ENCODE data around the gene CCL22.
"Not testable (repeated sequence)": the region's sequence is repeated elsewhere in the genome, so short reads cannot be mapped to it uniquely, and the experiment has no call there.

Gene CCL22

DNA sequence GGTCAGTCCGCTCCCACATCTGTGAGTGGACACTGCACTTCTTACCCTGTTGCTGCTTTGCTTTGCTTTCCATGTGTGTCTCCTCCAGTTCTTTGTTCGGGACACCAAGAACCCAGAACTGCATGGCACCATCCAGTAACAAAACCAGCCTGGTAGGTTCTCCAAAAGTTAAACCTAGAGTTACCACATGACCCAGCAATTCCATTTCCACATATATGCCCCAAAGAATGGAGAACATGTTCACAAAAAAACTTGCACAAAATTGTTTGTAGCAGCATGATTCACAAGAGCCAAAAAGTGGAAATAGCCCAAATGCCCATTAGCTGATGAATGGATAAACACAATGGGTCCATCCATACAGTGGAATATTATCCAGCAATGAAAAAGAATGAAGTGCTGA is 10.3 kb upstream of the CCL22 start:
- DNase-seq = no peak

DNA sequence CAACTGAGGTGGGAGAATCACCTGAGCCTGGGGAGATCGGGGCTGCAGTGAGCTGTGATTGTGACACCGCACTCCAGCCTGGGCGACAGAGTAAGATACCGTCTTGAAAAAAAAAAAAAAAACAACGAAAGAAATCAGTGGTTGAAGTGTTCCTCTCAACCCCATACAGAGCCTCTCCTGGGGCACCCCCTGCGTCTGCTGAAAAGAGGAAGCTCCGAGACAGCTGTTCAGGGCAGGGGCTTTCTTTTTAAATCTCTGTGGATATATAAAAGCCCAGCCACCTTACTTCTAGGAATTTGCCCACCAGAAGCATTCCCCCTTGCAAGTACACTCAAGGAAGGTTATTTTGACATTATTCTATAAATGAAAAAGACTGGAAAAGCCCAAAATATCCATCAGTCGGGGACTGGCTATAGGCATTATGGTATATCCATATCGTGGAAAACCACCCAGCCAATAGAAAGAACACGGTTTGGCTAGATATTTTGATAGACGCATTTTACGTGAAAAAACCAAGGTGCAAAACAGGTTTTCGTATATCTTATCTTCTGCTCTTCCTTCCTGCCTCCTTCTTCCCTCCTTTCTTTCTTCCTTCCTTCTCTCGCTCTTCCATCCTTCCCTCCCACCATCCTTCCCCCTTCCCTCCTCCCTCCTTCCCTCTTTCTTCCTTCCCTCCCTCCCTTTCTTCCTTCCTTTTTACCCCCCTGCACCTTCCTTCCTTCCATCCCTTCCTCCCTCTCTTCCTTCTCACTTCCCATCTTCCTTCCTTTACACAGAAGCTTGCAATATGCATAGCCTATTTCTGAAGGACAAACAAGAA is 9.2 kb upstream of the CCL22 start:
- DNase-seq = no peak

DNA sequence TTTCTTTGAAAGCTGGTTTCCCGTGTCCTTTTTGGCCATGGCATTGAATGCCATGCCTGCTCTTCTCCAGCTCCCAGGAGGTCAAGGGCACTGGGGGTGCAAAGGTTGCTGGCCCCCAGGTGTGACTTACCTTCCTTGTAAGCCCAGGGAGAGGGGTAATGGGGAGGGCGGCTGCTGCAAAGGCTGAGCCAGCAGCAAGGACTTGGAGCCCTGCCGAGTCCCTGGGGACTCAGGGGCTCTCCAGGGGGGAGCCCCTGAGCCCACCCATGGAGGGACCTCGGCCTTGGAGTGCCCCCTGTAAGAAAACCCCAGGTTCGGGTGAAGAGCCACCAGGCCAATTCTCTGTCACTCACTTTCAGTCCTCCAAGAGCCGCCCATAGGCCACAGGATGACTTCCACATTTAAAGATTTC is 5.9 kb upstream of the CCL22 start:
- no peak for DNase-seq

- DNase-seq = no peak
These were observed 4.3 kb upstream of the CCL22 start for GRCh38 chr16:57354311-57354710.

- no peak for DNase-seq
These were observed 2.6 kb upstream of the CCL22 start for GRCh38 chr16:57355898-57356414.

- DNase-seq = no peak
These were observed 2.0 kb upstream of the CCL22 start for GRCh38 chr16:57356547-57356946.

- no peak for DNase-seq
These were observed 1.1 kb upstream of the CCL22 start for GRCh38 chr16:57357330-57358085.

GRCh38 chr16:57358086-57358420 is 530 bp upstream of the CCL22 start:
- no peak for DNase-seq

GRCh38 chr16:57360321-57360935 is 1.8 kb downstream of the CCL22 start:
- DNase-seq = no peak

DNA sequence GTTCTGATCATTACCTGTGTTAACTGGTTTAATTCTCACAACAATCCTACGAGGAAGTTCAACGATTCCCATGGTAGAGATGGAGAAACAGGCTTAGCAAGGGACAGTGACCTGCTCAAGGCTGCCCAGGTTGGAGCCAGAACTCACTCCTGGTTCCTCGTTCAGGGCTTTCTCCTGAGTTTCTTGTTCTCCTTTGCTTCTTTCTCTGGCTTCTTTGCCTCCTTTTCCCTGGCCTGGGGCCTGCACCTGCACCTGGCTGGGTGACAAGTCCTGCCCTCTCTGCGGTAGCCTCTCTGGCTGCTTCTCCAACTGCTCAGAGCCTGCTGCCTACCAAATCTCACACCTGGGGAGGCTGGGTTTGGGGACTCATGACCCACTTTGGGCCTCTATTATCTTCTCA is 2.8 kb downstream of the CCL22 start:
- DNase-seq = no peak

- no peak for DNase-seq
These were observed 5.6 kb downstream of the CCL22 start for GRCh38 chr16:57364143-57364542.

GRCh38 chr16:57366544-57367040 is 8.0 kb downstream of the CCL22 start:
- no peak for DNase-seq

GRCh38 chr16:57367116-57367752 is 8.7 kb downstream of the CCL22 start:
- no peak for DNase-seq

GRCh38 chr16:57371494-57372371 is 13.2 kb downstream of the CCL22 start:
- DNase-seq = no peak

DNA sequence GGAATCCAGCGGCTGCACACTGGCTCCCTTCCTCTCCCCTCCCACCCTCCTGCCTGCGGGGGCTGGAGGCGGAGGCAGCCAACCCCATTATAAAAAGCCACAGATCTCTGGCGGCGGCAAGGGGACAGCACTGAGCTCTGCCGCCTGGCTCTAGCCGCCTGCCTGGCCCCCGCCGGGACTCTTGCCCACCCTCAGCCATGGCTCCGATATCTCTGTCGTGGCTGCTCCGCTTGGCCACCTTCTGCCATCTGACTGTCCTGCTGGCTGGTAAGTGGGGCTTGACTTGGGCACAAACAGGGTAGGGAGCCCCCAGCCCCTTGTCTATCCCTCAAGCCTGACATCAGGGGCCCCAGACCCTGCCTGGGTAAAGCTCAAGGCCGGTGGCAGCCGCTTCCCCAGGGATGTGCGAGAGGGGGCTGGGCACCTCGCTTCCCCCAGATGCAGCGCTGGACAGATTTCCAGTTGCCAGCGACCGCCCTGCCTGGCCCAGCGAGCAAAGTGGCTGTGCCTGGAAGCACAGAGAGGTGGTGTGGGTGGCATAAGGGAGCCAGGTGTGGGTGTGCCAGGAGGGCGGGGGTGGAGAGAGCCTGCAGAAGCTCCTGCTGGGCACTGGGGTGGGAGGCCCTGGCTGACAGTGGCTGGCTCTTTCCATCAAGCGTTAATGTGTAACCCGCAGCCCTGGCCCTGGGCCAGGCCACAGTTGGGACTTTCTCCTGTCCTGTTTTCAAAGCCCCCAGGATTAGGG is 14.0 kb downstream of the CCL22 start, which contains the start of gene CX3CL1:
Gene CX3CL1 (plus strand): TSS at position 119 of the 745 bp plus-strand sequence. CDS start 79 bp downstream, at position 198.
- DNase-seq = no peak

DNA sequence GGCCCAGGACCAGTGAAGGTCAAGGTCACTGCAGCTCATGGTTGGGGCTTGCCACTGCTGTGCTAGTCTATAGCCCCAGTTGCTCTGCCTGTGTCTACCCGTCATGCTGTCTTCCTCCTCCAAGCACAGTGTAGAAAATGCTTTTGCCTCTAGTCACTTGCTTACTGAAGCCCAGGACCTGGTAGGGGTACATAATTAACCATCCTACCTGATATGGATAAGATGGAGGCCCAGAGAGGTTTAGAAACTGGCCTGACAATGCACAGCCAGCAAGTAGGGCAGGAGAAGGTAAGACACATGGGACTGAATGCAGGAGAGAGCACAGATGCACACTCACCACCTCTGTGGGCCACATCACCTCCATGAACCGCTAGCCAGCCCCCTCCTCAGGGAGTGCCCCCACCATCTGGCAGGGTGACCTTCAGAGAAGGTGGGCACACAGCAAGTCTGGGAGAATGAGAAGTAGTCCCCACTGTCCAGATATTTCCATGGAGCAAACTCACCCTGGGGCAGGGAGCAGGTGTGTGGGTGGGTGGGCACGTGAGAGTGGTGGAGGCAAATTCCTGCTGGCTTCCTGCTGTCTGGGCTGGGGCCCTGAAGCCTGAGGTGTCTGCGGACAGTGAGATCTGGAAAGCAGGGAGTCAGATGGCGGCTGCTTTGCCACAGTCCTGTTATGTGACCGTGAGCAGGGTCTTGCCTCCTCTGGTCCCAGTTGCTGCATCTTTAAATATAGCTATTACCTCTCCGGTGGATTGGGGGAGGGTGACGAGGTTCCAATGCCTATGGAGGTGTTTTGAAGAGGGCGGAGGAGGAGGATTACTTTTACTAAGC is 14.7 kb downstream of the CCL22 start:
- DNase-seq = no peak

DNA sequence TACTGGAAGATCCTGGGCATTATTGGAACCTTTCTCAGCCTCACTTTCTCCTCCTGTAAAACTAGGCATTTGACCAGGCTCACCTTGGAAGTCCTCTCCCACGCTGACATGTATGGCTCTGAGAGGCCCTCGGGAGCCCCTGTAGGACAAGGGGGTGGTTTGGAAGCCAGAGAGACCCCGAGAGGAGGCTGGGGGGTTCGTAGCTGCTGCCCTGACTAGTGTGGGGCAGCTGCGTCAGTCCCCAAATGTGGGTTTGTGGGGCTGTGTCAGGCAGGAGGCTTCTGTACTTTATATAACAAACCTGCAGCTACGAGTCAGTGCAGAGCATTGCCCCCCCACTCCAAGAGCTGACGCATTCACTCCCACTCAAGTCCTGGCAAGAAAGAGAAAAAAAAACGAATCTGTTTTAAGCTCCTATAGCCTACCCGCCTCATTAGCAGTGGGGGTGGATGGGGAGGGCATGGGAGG is 15.5 kb downstream of the CCL22 start:
- DNase-seq = no peak

GRCh38 chr16:57374925-57375465 is 16.4 kb downstream of the CCL22 start:
- not testable (repeated sequence) for DNase-seq

DNA sequence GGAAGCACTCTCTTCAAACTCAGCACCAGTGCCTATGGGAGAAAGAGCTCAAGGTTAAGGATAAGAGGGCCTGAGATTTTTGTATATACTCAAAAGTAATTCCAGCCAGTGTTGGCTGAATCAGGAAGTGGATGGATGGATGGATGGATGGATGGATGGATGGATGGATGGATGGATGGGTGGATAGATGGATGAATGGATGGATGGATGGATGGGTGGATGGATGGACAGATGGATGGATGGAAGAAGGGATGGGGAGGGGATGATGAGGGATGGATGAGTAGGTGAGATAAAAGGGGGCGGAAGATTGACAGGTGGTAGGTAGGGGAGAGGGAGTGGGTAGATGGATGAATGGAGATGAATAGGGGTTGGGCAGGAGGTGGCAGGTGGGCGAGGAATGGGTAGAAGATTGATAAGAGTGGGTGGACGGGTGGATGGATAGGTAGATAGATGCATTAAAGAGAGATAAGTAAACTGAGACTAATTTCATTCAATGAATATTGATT is 17.8 kb downstream of the CCL22 start:
- DNase-seq = no peak
